HG03159 (cell line): Measurements from ENCODE around the gene DAZAP2.

ENCODE experiments used
- ATAC-seq: cut with Tn5 transposase; IDR thresholded peaks from one replicate; pipeline ENCODE4 v1.9.1; 2021; ENCODE audit warnings: mild to moderate bottlenecking, moderate library complexity; ENCODE audit not compliant: unreplicated experiment

The DAZAP2 gene

GRCh38 chr12:51238510-51239334 lies at the start of gene DAZAP2:
Gene DAZAP2, plus strand, starts transcription at chr12:51238826. Its CDS starts 82 bp downstream, at chr12:51238908.
- ATAC-seq = peak; percentile 90

GRCh38 chr12:51189790-51190355 lies 48.8 kb upstream of the DAZAP2 start:
- no peak for ATAC-seq

- no peak for ATAC-seq
Observed at GRCh38 chr12:51190820-51191219, 47.8 kb upstream of the DAZAP2 start.

GRCh38 chr12:51191516-51192283 lies 46.9 kb upstream of the DAZAP2 start:
- ATAC-seq = no peak

GRCh38 chr12:51192284-51192671 lies 46.3 kb upstream of the DAZAP2 start:
- ATAC-seq = no peak

GRCh38 chr12:51195841-51196240 lies 42.8 kb upstream of the DAZAP2 start:
- ATAC-seq = no peak

GRCh38 chr12:51196547-51196946 lies 42.1 kb upstream of the DAZAP2 start:
- ATAC-seq = no peak

GRCh38 chr12:51197736-51198567 lies 40.7 kb upstream of the DAZAP2 start:
- no peak for ATAC-seq

- ATAC-seq = no peak
Observed at GRCh38 chr12:51198568-51199365, 39.9 kb upstream of the DAZAP2 start.

GRCh38 chr12:51199366-51199945 lies 39.2 kb upstream of the DAZAP2 start:
- no peak for ATAC-seq

- no peak for ATAC-seq
Observed at GRCh38 chr12:51200156-51200555, 38.5 kb upstream of the DAZAP2 start.

- no peak for ATAC-seq
Observed at GRCh38 chr12:51200806-51201205, 37.8 kb upstream of the DAZAP2 start.

GRCh38 chr12:51202718-51203117 lies 35.9 kb upstream of the DAZAP2 start:
- no peak for ATAC-seq

GRCh38 chr12:51205350-51205749 lies 33.3 kb upstream of the DAZAP2 start:
- ATAC-seq = no peak

GRCh38 chr12:51208016-51208660 lies 30.5 kb upstream of the DAZAP2 start:
- ATAC-seq = no peak

- no peak for ATAC-seq
Observed at GRCh38 chr12:51209259-51209658, 29.4 kb upstream of the DAZAP2 start.

- no peak for ATAC-seq
Observed at GRCh38 chr12:51210690-51211395, 27.8 kb upstream of the DAZAP2 start.

- ATAC-seq = no peak
Observed at GRCh38 chr12:51214895-51215294, 23.7 kb upstream of the DAZAP2 start.

GRCh38 chr12:51216642-51217041 lies 22.0 kb upstream of the DAZAP2 start:
- no peak for ATAC-seq
